Measurements from ENCODE around the gene CNIH1. TPM values are rescaled to one million over a fixed set of nuclear protein-coding genes. Genes with fewer than 3 reads are reported as not detected.
"Not testable (repeated sequence)": the region's sequence is repeated elsewhere in the genome, so short reads cannot be mapped to it uniquely, and the experiment has no call there.

The CNIH1 gene
- total RNA-seq, 1 experiment from 2014 or later, result 80.7 TPM

DNA sequence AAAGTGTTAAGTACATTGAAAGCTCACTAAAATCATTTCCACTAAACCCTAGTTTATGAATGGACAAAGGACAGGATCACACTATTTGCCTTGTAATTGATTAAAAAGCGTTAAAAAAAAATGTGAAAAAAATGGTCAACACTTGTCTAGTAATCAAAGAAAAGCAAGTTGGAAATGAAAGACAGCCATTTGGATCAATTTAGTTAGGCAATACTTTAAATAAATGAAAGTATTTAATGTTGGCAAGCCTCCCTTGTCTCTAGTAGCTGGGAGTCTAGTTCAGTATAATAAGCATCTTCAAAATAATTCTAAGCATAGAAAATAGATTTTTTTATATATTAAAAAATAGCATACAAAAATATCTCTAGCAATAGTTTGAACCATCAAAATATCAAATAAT, 14.2 kb upstream of the CNIH1 start (continued):
- TF ChIP-seq MYBL2 (CRISPR knock-in tag; IDR thresholded peaks at IDR 0.05), result no peak
- TF ChIP-seq, protein P1, sequence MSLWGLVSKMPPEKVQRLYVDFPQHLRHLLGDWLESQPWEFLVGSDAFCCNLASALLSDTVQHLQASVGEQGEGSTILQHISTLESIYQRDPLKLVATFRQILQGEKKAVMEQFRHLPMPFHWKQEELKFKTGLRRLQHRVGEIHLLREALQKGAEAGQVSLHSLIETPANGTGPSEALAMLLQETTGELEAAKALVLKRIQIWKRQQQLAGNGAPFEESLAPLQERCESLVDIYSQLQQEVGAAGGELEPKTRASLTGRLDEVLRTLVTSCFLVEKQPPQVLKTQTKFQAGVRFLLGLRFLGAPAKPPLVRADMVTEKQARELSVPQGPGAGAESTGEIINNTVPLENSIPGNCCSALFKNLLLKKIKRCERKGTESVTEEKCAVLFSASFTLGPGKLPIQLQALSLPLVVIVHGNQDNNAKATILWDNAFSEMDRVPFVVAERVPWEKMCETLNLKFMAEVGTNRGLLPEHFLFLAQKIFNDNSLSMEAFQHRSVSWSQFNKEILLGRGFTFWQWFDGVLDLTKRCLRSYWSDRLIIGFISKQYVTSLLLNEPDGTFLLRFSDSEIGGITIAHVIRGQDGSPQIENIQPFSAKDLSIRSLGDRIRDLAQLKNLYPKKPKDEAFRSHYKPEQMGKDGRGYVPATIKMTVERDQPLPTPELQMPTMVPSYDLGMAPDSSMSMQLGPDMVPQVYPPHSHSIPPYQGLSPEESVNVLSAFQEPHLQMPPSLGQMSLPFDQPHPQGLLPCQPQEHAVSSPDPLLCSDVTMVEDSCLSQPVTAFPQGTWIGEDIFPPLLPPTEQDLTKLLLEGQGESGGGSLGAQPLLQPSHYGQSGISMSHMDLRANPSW (CRISPR knock-in tag; conservative IDR thresholded peaks at IDR 0.05; ENCODE audit: low read depth), result no peak
- TF ChIP-seq SMAD4 (CRISPR knock-in tag; IDR thresholded peaks at IDR 0.05), result no peak
- TF ChIP-seq CREM (CRISPR knock-in tag; IDR thresholded peaks at IDR 0.05), result no peak
- TF ChIP-seq ZNF138 (CRISPR knock-in tag; conservative IDR thresholded peaks at IDR 0.05), result no peak
- no peak for TF ChIP-seq ELF4 (CRISPR knock-in tag; IDR thresholded peaks at IDR 0.05; ENCODE audit: low read depth)
- TF ChIP-seq, protein P2, sequence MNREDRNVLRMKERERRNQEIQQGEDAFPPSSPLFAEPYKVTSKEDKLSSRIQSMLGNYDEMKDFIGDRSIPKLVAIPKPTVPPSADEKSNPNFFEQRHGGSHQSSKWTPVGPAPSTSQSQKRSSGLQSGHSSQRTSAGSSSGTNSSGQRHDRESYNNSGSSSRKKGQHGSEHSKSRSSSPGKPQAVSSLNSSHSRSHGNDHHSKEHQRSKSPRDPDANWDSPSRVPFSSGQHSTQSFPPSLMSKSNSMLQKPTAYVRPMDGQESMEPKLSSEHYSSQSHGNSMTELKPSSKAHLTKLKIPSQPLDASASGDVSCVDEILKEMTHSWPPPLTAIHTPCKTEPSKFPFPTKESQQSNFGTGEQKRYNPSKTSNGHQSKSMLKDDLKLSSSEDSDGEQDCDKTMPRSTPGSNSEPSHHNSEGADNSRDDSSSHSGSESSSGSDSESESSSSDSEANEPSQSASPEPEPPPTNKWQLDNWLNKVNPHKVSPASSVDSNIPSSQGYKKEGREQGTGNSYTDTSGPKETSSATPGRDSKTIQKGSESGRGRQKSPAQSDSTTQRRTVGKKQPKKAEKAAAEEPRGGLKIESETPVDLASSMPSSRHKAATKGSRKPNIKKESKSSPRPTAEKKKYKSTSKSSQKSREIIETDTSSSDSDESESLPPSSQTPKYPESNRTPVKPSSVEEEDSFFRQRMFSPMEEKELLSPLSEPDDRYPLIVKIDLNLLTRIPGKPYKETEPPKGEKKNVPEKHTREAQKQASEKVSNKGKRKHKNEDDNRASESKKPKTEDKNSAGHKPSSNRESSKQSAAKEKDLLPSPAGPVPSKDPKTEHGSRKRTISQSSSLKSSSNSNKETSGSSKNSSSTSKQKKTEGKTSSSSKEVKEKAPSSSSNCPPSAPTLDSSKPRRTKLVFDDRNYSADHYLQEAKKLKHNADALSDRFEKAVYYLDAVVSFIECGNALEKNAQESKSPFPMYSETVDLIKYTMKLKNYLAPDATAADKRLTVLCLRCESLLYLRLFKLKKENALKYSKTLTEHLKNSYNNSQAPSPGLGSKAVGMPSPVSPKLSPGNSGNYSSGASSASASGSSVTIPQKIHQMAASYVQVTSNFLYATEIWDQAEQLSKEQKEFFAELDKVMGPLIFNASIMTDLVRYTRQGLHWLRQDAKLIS (CRISPR knock-in tag; IDR thresholded peaks at IDR 0.05; ENCODE audit: borderline replicate concordance), result no peak
- TF ChIP-seq, protein P3, sequence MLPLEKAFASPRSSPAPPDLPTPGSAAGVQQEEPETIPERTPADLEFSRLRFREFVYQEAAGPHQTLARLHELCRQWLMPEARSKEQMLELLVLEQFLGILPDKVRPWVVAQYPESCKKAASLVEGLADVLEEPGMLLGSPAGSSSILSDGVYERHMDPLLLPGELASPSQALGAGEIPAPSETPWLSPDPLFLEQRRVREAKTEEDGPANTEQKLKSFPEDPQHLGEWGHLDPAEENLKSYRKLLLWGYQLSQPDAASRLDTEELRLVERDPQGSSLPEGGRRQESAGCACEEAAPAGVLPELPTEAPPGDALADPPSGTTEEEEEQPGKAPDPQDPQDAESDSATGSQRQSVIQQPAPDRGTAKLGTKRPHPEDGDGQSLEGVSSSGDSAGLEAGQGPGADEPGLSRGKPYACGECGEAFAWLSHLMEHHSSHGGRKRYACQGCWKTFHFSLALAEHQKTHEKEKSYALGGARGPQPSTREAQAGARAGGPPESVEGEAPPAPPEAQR (CRISPR knock-in tag; IDR thresholded peaks at IDR 0.05), result no peak
- TF ChIP-seq RELA (CRISPR knock-in tag; IDR thresholded peaks at IDR 0.05; ENCODE audit: borderline replicate concordance), result no peak
- TF ChIP-seq, protein P4, sequence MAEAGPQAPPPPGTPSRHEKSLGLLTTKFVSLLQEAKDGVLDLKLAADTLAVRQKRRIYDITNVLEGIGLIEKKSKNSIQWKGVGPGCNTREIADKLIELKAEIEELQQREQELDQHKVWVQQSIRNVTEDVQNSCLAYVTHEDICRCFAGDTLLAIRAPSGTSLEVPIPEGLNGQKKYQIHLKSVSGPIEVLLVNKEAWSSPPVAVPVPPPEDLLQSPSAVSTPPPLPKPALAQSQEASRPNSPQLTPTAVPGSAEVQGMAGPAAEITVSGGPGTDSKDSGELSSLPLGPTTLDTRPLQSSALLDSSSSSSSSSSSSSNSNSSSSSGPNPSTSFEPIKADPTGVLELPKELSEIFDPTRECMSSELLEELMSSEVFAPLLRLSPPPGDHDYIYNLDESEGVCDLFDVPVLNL (CRISPR knock-in tag; IDR thresholded peaks at IDR 0.05; ENCODE audit: borderline replicate concordance, low read depth), result no peak

DNA sequence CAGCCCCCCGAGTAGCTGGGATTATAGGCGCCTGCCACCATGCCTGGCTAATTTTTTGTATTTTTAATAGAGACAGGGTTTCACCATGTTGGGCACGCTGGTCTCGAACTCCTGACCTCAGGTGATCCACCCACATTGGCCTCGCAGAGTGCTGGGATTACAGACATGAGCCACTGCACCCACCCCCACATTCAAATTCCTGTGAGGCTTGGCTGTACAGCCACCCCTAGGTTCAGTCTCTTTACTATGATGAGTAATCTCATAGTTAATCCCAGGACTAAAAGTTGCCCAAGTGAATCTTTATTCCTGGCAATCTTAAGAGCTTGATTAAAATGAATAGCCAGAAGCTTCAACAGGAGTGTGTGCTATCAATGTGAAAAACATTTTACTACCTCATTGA, 12.8 kb upstream of the CNIH1 start:
- H3K4me3 Mint-ChIP-seq; H3K36me3 Mint-ChIP-seq; H3K27ac Mint-ChIP-seq; H3K27me3 Mint-ChIP-seq (ENCODE audit: low read depth); H3K4me1 Mint-ChIP-seq; ATAC-seq; CTCF ChIA-PET; DNase-seq (ENCODE audit: low spot score); POLR2A ChIA-PET: not testable (repeated sequence)
- peaks cover 12% of the 10 kb centered on the region for H3K9me3 Mint-ChIP-seq

DNA sequence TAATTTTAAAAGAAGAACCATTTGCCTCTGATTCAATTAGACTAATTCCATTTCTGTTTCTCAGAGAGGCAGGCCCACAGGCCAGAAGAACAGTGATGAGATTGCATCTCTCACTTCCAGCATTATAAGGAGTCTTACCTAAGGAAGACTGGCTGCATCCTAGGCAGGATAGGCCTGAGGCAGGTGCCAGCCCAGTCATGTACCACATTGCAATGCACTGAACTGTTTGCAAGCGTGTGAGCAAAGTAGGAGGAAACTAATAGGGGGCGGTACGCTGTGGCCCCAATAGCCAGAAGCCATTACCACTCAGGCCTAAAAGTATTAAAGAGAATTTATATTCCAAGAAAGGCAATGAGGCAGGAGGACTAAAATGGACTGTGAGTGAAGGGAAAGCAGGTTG, 12.1 kb upstream of the CNIH1 start:
- 0 out of 2 replicates have a peak, but pooled peaks cover 3% of the 10 kb centered on the region for H3K4me1 Mint-ChIP-seq
- peaks cover under 1% of the 10 kb centered on the region; the same call in 1 of the 2 replicates for H3K36me3 Mint-ChIP-seq
- POLR2A ChIA-PET, result no interaction called here
- no peak overlapping the region for H3K27ac Mint-ChIP-seq
- CTCF ChIA-PET, result no interaction called here
- H3K9me3 Mint-ChIP-seq, result peaks cover 4% of the 10 kb centered on the region
- ATAC-seq, result no peak
- no peak overlapping the region for H3K4me3 Mint-ChIP-seq
- DNase-seq (ENCODE audit: low spot score), result no peak
- peaks cover 3% of the 10 kb centered on the region for H3K27me3 Mint-ChIP-seq (ENCODE audit: low read depth)
- TF ChIP-seq NFYB (CRISPR knock-in tag; conservative IDR thresholded peaks at IDR 0.05; ENCODE audit: low read depth), result no peak
- TF ChIP-seq, protein P2 (CRISPR knock-in tag; IDR thresholded peaks at IDR 0.05; ENCODE audit: borderline replicate concordance), result no peak
- TF ChIP-seq NR3C1 (CRISPR knock-in tag; conservative IDR thresholded peaks at IDR 0.05; ENCODE audit: low read depth), result no peak
- TF ChIP-seq, protein P5, sequence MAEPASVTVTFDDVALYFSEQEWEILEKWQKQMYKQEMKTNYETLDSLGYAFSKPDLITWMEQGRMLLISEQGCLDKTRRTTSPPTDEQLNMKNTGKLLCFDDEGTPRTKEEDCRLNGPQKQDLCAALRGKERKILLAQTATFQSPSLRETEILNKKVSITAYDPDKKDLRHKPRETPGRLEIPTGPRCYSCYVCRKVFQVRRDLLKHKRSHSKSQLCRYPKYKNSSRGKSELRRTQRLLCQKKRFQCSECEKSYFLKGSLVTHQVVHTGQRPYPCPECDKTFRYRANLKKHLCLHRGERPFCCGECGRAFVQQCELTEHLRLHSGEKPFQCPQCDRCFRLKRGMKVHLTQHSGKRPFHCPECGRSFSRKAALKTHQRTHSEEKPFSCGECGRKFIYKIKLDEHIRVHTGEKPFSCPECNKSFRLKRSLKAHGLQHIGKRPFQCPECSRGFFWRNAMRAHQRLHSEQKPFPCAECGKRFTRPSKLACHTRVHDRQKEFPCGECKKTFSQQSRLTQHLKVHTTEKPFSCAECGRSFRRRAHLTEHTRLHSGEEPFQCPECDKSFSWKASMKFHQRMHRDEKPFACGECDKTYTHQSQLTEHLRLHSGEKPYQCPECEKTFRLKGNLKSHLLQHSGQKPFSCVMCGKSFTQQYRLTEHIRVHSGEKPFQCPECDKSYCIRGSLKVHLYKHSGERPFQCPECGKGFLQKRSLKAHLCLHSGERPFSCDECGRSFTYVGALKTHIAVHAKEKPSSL (CRISPR knock-in tag; conservative IDR thresholded peaks at IDR 0.05), result no peak
- no peak for TF ChIP-seq EMX1 (CRISPR knock-in tag; IDR thresholded peaks at IDR 0.05)
- TF ChIP-seq, protein P6, sequence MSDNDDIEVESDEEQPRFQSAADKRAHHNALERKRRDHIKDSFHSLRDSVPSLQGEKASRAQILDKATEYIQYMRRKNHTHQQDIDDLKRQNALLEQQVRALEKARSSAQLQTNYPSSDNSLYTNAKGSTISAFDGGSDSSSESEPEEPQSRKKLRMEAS (CRISPR knock-in tag; IDR thresholded peaks at IDR 0.05), result no peak
- TF ChIP-seq ETV6 (CRISPR knock-in tag; IDR thresholded peaks at IDR 0.05), result no peak

Data from WTC11 (cell line).